ENCODE results near the gene SCGN. TPM values are rescaled to one million over a fixed set of nuclear protein-coding genes. Genes with fewer than 3 reads are reported as not detected.

The SCGN gene
- total and polyA plus RNA-seq, 9 of the 15 experiments (the other 6 are each of a cell fraction or from before 2014, with no cell fraction given), result not detected

DNA sequence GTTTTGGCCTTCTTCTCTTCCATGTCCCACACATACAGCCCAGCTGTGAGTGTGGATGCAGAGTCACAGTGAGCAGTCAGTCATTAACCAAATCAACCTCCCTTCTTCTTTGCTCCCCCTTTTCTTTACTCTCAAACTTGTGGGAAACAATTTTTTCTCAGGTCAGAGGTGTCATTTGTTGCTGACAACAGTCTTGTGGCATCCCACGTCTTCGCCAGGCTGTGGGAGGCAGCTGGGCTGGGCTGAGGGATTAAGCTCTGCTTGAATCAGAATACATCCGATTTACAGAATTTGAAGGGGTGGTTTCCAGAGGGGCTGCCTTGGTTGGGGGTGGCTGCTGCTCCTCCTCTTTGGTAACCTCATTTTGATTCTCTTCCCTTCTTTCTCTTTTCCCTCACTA is 40.5 kb downstream of the SCGN start:
- Histone ChIP-seq H2AFZ (ENCODE audit: low read depth, low read length) (no peak overlapping the region), H3K4me2 (ENCODE audit: insufficient read depth, low read length) (no peak overlapping the region), H3K9me3 (replicated peaks; ENCODE audit: control insufficient read depth, insufficient read depth, low read depth, low read length) (no peaks in the 10 kb centered on the region), H3K4me3 (no peak overlapping the region), H3K4me1 (replicated peaks in 1 of 2; ENCODE audit: control insufficient read depth in 2 of 2, insufficient read depth in 2 of 2, low read length in 2 of 2) (no peaks in the 10 kb centered on the region; a peak in 1 of 5 replicates), H3K36me3 (ENCODE audit: control insufficient read depth, insufficient read depth, low read length) (no peaks in the 10 kb centered on the region), H3K79me2 (ENCODE audit: control insufficient read depth, insufficient read depth, low read length) (no peaks in the 10 kb centered on the region), H3K9ac (ENCODE audit: insufficient read depth in 1 of 2, low read depth in 2 of 2, low read length in 2 of 2) (no peak overlapping the region), H3K9me1 (ENCODE audit: control insufficient read depth, insufficient read depth, low read length) (no peaks in the 10 kb centered on the region), H3K27me3 (ENCODE audit: control insufficient read depth in 2 of 2, insufficient read depth in 2 of 2, low read length in 2 of 2) (peaks cover 0 to 5% of the 10 kb centered on the region in 2 experiments; a peak in 2 of 5 replicates), H3K27ac (ENCODE audit: extremely low read depth, low read depth, low read length) (no peak overlapping the region), H4K20me1 (replicated peaks; ENCODE audit: control insufficient read depth, insufficient read depth, low read length) (no peaks in the 10 kb centered on the region)
- in situ Hi-C loops (cut with MboI), result no loop called here
- ATAC-seq, result no peak
- CTCF ChIA-PET (ENCODE audit: low intra/inter-chr PET ratio), result no interaction called here
- POLR2A ChIA-PET, result interaction anchor here (1.1 kb wide), 1 partner anchor 22 kb away, joined by 3 read pairs; no protein-coding TSS in a partner anchor
- DNase-seq (ENCODE audit: extremely low read depth in 1 of 4, low spot score in 3 of 4), result no peak
- no peak for FAIRE-seq
- BruUV-seq (replicated peaks), result no TSS peak
- 0% methylated on average over 3 of the region's 3 CpGs for WGBS (ENCODE audit: insufficient coverage, low coverage, missing lambda C conversion rate)
- intact Hi-C loops (cut with micrococcal nuclease), result no loop called here
- TF ChIP-seq, protein P1, sequence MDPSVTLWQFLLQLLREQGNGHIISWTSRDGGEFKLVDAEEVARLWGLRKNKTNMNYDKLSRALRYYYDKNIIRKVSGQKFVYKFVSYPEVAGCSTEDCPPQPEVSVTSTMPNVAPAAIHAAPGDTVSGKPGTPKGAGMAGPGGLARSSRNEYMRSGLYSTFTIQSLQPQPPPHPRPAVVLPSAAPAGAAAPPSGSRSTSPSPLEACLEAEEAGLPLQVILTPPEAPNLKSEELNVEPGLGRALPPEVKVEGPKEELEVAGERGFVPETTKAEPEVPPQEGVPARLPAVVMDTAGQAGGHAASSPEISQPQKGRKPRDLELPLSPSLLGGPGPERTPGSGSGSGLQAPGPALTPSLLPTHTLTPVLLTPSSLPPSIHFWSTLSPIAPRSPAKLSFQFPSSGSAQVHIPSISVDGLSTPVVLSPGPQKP (CRISPR knock-in tag; IDR thresholded peaks at IDR 0.05), result no peak
- TF ChIP-seq, protein P2, sequence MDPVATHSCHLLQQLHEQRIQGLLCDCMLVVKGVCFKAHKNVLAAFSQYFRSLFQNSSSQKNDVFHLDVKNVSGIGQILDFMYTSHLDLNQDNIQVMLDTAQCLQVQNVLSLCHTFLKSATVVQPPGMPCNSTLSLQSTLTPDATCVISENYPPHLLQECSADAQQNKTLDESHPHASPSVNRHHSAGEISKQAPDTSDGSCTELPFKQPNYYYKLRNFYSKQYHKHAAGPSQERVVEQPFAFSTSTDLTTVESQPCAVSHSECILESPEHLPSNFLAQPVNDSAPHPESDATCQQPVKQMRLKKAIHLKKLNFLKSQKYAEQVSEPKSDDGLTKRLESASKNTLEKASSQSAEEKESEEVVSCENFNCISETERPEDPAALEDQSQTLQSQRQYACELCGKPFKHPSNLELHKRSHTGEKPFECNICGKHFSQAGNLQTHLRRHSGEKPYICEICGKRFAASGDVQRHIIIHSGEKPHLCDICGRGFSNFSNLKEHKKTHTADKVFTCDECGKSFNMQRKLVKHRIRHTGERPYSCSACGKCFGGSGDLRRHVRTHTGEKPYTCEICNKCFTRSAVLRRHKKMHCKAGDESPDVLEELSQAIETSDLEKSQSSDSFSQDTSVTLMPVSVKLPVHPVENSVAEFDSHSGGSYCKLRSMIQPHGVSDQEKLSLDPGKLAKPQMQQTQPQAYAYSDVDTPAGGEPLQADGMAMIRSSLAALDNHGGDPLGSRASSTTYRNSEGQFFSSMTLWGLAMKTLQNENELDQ (CRISPR knock-in tag; IDR thresholded peaks at IDR 0.05; ENCODE audit: borderline replicate concordance), result no peak
- TF ChIP-seq MTA2 (IDR thresholded peaks at IDR 0.05; ENCODE audit: low read depth) (no peak), FOSL1 (tag; conservative IDR thresholded peaks at IDR 0.05) (no peak)
- TF ChIP-seq, protein P3, sequence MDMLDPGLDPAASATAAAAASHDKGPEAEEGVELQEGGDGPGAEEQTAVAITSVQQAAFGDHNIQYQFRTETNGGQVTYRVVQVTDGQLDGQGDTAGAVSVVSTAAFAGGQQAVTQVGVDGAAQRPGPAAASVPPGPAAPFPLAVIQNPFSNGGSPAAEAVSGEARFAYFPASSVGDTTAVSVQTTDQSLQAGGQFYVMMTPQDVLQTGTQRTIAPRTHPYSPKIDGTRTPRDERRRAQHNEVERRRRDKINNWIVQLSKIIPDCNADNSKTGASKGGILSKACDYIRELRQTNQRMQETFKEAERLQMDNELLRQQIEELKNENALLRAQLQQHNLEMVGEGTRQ (CRISPR knock-in tag; IDR thresholded peaks at IDR 0.05), result no peak

Data from K562 (cell line).